Stimulated activated CD4-positive, alpha-beta T cell treated with anti-CD3 and anti-CD28 coated beads, Interleukin-12 subunit alpha, Interleukin-12 subunit beta, amount 100 ng/mL, for 24 hours (primary cell): ENCODE results near the gene PTPN1.

Source experiments
- DNase-seq, 2 experiments: peaks; one replicate each; pipeline ENCODE4 v3.0.0-alpha.2; 2020; ENCODE audit warnings: low read depth in 2 of 2

The PTPN1 gene

DNA sequence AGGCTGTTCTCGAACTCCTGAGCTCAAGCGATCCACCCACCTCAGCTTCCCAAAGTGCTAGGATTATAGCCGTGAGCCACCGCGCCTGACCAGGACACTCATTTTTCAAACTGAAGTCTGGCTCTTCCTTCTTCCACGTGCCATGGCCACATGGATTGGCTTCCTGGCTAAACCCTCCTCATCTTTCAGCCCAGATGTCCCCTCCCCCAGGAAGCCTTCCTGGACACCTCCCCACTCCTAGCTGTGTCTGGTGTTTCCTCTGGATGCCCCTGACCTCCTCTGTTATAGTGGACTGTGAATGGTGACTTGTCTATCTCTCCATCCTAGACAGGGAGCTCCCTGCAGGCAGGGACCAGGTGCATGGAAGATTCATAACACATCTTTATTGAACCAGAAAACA, 124.0 kb downstream of the PTPN1 start:
- no peak for DNase-seq
